Medulla oblongata (tissue), 1 donor: ENCODE results near the gene RABEP1.

Experiments
- DNase-seq: peaks from one replicate; pipeline ENCODE4 v3.0.0-alpha.2; 2015; ENCODE audit errors: extremely low spot score

RABEP1 gene

DNA sequence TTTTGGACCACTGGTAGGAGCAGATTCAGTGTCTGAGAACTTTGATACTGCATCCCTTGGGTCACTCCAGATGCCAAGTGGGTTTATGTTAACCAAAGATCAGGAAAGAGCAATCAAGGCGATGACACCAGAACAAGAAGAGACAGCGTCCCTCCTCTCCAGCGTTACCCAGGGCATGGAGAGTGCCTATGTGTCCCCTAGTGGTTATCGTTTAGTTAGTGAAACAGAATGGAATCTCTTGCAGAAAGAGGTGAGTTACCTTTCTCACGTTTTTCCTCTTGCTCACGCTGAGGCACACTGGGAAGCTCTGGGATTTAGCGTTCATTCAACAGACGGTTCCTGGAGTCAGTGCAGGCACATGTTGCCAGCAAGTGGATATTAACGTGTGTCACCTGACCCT, 79.3 kb downstream of the RABEP1 start:
- no peak for DNase-seq

DNA sequence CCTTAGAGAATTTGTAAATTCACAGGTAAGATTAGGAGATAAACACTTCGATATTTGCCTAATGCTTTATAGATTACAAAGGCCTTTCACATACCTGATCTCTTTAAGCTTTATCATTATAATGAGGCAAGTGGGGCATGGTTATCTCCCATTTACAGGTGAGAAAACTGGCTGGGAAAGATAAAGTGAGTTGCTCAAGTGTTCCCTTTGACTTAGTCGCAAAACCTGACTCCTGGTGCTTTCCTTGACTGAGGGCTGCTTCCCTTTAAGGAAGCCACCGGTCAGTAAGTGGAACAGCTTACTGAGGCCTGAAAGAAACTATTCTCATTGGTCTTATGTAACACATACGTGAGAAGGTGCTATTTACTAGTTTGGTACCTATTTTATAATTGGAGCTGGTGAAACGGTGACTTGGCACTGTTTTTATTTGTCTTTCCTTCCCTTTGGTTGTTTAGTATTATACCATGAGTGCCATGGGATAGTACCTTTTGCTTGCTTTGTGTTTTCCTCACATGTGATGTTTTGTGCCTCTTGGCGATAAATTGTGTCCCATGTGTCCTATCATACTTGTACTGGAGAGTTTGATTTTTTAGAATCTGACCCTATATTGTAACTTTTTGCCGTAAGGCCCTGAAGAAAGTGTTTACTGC, 80.2 kb downstream of the RABEP1 start:
- DNase-seq, result no peak

DNA sequence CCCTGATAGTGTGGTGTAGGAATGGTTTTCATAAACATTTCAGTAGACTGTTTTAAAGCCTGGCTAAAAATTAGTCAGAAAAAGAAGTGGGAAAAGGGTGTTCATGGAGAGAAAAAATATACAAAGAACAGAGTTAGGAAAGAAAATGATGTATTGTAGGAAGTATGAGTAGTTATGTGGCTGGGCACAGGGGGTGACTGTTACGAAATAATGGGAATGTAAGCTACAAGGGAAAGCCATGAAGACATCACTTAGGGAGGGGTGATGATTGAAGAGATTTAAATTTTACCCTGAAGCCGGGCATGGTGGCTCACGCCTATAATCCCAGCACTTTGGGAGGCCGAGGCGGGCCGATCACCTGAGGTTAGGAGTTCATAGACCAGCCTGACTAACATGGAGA, 82.1 kb downstream of the RABEP1 start:
- DNase-seq, result no peak

DNA sequence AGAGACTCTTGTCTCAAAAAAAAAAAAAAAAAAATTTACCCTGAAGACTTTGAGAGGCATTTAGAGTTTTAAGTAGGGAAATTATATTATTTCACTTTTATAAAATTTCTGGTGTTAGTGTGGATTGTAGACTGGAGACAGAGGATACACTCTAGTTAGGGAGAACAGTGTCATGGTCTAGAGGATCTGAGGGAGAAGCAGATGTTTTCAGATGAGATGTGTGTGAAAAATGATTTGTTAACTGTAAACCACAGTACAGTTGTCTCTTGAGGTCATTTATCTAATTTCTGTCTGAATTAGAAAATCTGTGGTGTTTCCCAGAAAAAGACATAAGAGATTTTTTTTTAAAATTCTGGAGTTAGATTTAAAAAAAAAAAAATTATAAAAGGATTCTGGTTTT, 82.6 kb downstream of the RABEP1 start:
- DNase-seq, result no peak

DNA sequence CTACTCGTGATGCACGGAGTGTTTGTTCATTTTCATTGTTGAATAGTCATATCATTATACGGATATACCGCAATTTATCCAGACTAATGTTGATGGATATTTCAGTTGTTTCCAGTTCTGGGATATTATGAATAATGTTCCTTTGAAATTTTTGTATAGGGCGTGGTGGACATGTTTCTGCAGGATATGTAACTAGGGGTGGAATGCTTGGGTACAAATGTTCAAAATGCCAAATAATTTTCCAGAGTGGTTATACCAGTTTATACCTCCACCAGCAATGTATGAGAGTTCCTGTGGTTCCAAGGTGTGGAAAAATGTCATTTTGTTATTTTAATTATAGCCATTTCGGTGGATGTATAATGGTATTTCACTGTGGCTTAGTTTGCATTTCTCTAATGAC, 83.7 kb downstream of the RABEP1 start:
- DNase-seq, result no peak

DNA sequence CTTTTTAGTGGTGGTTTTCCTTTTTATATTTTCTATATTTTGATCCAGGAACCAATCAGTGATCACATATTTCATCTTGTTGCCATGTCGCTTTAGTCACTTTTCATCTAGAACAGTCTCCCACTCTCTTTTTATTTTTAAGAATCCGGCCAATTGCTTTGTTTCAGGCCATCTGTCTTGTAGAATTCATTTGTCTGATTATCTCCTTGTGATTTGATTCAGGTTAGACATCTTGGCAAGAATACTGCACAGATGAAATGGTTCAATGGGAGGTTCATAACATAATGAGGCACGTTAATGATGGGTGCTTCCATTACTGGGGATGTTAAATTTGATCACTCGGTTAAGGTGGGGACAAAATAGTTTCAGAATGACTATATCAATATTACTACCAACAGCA, 88.3 kb downstream of the RABEP1 start:
- DNase-seq, result no peak

DNA sequence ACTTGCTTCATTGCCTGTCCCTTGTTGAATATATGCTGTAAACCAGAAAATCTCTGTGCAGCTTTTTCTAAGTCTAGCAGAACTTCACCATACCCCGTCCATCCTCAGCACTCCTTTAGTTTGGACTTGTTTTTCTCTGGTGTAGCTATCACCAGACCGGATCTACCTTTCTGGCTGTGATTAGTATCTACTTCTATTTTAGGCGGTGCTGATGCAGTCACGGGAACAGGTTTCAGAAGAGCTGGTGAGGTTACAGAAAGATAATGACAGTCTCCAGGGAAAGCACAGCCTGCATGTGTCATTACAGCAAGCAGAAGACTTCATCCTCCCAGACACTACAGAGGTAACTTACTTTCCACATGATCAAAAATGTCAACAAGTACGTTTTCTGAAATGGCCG, 91.0 kb downstream of the RABEP1 start:
- DNase-seq, result no peak

DNA sequence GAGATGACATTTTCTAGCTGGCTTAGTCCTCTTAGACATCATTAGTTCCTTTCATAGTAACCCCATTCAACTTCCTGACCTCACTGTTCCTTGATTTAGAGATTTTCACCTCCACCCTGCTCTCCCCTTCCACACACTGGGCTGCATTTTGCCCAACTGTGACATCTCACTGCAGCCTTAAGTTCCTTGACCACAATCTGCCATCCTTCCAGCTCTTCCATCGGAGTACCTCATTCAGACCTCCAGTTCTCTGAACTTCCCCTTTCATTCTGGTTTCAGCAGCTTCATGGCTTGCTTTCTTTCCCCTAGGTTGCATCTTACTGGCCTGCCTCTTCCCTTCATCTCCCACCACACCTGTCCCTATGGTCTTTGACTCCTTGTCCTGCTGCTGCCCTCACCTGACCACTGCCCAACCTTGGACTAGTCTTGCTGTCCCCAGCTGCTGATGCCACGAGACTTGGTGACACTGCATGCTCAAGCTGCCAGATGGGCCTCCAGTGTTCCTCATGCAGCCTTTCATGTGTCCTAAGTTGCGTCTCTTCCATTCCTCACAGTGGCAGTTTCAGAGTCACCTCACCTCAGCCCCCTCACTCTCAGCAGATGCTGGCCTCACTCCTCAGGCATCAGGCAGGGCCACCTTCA, 96.6 kb downstream of the RABEP1 start:
- no peak for DNase-seq

DNA sequence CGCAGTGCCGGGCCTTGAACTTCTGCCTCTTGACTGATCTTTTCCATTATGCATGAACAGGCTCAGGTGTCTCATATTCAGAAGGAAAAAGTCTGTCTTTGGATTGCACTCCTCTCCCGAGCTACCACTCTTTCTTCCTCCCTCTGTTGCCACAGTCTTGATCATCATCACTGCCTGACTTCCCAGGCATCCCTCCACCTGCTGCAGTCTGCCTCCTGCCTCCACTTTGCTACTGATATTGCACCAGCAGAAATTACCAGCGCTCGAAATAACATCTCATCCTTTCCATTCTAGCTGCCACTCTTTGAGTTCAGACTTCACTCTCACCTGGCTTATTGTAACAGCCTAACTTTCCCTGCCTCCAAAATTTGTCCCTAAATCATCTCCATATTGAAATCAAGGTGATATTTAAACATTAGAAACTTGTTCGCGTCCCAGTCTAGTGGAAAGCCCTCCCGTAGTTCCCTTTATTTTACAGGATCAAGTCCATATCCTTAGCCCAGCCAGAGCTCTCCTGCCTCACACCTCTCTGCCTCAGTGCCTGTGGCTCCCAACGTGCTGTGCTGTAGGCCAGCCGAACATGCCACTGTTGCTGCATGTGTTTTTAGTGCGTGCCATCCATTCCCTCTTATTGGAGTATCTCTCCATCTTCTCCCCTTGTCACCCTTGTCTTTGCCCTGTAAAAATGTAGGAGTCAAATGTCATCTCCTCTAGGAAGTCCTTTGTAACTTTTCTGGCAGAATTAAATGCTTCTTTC, 97.4 kb downstream of the RABEP1 start:
- DNase-seq, result no peak

DNA sequence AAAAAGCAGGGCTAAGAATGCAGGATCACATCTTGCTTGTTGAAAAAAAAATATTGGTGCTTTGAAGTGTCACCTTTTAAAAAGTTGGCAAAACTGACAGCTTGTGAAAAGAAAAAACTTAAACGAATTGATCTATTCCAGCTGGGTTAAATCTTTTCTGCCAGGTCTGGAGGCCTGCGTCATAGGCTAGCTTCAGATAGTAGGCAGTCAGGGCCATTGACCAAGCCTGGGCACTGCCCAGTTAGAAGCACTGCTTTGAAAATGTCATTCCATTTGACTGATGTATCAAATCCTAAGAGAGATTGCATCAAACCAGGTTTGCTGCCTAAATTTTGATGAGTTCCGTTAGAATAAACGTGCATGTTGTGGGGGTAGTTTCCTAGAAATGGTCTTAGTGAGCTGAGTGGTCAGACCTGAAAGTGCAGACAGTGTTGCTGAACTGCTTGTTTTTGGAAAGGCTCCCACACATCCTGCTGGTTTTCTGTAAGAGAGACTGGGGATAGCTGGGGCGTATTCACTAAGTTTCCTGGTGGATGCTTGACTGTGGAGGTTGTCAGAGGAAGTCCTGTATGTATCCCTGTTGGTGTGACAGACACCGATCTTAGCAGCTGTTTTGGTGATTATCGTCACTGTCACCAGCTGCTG, 98.5 kb downstream of the RABEP1 start:
- no peak for DNase-seq

DNA sequence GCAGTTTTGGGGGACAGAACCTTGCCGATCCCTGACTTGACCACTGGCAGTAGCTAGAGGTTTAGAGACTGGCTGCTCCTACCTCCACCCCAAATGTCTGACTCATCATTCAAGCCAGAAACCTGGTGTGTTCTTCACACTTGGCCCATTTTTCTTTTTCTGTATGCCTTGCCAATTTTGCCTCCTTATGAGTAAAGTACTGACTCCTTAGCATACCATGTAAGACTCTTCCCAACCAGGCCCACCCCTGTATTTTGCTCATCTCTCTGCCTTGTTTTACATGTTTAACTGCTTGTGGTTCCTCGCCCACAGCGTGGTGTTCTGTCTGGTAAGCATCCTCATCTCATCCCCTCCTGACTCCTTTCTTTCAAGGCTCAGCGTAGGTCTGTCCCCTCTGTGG, 99.5 kb downstream of the RABEP1 start:
- DNase-seq, result no peak

DNA sequence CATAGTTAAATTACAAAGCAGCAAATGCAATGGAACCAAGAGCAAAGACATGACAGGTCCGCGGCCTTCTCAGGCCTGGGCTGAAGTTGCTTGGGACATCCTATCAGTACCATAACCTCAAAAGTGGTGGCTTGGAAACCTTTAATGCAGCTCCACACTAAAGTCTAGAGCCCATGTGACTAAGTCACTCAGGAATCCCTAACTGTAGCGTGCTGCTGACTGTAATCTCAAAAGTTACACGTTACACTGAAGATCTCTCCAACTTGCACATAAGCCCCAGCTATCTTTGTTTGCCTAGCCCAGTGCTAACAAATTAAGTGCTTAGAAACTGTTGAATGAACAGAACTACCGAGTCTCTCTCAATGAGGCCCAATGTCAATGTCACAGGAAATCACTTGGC, 109.6 kb downstream of the RABEP1 start:
- DNase-seq, result no peak

DNA sequence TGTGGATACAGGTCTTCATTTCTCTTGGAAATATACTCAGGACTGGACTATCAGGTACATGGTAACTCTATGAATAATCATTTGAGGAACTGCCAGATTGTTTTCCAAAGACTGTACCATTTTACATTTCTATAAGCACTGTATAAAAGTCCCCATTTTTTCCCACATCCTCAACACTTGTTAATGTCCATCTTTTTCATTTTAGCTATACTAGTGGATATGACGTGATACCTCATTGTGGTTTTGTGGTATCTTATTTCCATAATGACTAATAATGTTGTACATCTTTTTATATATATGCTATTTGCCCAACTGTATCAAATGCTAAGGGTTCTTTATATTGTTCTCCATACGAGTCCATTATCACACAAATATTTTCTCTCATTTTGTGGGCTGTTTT, 114.5 kb downstream of the RABEP1 start:
- no peak for DNase-seq

DNA sequence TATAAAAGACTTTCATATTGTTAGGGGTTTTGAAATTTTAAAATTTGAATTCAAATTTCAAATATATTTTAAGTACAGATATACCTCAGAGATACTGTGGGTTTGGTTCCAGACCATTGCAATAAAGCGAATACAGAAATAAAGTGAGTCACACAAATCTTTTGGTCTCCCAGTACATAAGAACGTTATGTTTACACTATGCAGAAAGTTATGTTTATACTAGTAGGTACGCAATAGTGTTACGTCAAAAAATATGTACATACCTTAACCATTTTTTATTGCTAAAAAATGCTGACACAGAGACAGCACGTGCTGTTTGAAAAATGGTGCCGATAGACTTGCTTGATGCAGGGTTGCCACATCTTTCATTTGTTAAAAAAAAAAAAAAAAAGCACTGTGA, 117.7 kb downstream of the RABEP1 start:
- no peak for DNase-seq

DNA sequence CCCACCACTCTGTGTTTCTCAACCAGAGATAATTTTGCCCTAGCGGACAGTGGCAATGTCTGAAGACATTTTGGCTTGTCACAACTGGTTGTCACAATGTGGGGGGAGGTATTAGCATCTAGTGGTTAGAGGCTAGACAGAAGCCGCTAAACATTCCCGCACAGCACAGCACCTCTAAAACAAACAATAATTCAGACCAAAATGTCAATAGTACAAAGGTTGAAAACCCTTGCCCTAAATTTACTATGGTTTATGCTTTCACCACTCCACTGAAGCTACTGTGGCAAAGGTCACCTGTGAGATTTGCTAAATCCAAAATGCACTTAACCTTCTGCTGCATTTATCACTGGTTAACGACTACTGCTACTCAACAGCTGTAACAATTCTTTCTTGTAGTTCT, 123.3 kb downstream of the RABEP1 start:
- DNase-seq, result no peak

DNA sequence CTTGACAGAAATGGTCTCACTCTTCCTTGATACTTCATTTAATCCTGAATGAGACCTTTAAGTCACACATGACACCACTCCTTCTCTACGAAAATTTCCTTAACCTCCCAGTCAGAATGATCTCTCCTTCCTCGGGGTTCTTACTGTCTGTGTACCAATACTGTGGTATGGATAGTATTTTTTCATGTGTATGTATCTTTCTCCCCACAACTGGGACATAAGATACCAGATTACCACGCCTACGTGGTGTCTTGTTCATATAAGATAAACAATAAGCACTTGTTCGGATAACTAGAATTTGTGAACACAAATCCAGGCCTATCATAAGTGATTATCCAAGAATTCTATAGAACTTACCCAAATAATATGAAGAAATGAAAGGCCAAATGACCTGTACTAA, 126.1 kb downstream of the RABEP1 start:
- DNase-seq, result no peak

DNA sequence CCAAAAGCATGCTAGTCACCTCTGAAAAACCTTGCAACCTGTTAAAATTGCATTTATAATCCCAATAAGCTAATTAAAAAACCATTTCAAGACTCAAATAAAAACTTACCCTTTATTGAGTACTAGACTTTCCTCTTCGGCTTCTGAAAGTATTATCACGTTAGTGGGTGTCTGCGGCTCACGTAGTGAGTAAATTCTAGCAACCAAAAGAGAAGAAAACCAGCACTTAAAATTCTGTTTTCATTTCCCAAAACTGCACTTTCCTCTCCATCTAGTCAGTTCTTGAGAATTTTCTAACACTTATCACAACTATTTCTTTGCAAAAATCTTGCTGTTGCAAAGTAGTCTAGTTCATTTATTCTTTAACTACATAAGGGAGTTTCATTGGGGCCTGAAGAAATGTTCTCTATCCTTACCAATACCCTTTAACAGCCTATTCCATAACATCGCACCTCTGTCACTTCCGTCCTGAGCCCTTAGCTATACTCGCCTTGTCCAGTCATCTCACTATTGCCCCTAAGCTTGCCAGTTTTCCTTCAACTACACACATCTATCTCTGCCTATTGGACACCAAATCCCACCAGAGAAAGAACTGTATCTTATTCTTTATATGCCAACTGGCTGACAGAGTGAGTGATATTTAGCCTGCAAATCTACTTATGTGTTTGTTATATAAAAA, 128.6 kb downstream of the RABEP1 start:
- DNase-seq, result no peak

DNA sequence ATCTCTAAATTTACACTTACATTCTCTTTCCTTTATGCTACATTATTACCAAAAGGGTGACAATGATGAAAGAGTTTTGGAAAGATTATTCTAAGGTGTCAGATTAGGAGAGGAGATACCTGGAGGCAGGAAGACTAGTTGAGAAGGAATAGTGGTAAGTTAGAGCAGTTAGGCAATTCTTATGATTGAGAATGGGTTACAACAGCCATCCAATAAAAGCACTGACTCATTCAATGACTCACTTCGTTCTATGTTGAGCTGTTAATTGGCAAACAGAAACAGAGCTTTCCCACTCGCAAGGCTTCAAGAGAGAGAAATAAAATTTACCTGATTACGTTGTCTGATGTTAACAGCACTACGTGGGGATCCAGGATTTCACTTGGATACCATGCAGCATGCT, 131.6 kb downstream of the RABEP1 start:
- no peak for DNase-seq

DNA sequence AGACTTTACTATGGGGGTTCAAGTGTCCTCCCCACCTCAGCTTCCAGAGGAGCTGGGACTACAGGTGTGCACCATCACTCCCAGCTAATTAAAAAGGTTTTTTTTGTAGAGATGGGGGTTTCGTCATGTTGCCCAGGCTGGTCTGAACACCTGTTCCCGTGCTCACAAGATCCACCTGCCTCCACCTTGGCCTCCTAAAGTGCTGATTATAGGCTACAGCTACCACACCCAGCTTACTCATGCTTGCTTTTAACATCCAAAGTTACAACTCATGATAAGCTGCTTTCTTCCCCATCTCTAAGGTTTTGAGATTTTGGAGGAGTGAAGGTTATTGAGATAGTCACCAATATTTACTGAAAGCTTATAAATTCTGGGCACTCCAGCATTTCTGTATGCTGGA, 134.8 kb downstream of the RABEP1 start:
- no peak for DNase-seq

DNA sequence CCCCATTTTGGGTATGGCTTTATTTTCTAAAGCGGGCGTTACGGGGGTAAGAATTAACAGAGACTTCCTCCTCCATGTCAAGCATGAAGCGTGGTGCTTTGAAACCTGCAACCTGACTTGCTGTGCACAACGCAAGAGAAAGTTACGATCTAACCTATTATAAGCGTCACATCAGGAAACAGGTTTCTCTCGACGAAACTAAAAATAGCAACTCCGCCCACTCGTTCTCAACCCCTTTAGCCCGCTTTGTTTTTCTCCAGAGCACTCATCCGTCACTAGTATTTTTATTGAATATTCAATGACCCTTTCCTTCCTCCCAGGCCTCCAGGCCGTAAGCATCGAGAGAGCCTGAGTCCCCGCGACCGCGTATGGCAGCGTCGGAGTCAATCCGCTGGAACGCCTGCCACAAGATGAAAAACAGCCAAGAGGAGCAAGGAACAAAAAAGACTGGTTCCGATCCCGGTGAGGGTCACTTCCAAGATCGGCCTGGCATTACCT, 136.8 kb downstream of the RABEP1 start:
- peak; percentile 34 for DNase-seq

DNA sequence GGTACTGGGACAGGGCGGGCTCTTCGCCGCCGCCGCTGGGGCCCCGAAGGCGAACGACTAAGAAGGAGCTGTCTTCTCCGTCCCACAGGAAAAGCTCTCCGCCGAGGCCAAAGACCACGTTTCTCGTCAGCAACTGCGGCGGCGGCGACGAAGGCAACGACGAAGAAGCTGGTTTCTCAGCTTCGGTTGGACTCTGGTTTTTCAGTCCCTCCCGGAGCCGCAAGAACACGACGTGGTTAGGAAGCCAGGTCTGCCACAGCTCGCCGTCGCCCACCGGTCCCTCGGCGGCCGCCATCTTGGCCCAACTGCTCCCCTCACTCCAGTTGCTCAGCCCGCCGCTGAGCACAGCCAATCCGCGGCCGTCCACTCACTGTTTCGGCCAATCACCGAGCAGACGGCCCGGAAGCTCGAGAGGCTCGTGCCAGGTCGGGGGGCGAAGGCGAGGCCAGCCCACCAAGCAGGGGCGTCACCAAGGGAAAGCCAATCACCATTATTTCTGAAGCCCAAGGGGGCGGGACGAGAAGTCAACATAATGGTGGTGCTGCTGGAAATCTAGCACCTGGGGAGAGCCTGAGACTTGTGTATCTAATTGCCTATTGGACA, 137.4 kb downstream of the RABEP1 start, which contains the start of gene NUP88:
Gene NUP88 (minus strand): TSS at position 307 of the 603 bp plus-strand sequence. CDS start 12 bp downstream, at position 295.
- peak; percentile 99 for DNase-seq
